HG03575 (cell line): Measurements from ENCODE around the gene MTOR.
"Not testable (repeated sequence)": the region's sequence is repeated elsewhere in the genome, so short reads cannot be mapped to it uniquely, and the experiment has no call there.

Experiments
- ATAC-seq: cut with Tn5 transposase; IDR thresholded peaks from one replicate; pipeline ENCODE4 v1.9.1; 2021; ENCODE audit not compliant: unreplicated experiment, insufficient number of reproducible peaks, low FRiP score; ENCODE audit errors: extremely low read depth

MTOR gene

DNA sequence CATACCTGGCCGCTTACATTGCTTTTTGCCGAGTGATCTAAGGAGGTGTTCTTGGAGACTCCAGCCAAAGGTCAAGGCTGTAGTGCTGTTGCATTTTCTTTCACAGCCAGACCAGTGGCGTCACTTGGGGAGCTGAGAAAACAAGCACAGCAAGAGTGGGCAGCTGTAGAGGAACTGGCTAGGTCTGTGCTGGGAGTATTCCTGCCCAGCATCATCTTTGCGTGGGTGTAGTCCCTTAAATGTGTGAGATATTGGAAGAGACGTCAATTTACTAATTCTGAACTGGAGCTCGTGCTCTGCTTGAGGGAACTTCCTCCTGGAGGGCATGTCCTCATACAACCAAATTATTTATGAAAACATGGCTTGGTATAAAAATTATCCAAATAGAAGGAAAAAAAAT, 20.8 kb upstream of the MTOR start:
- ATAC-seq = no peak

GRCh38 chr1:11281518-11282331, 19.4 kb upstream of the MTOR start:
- no peak for ATAC-seq

DNA sequence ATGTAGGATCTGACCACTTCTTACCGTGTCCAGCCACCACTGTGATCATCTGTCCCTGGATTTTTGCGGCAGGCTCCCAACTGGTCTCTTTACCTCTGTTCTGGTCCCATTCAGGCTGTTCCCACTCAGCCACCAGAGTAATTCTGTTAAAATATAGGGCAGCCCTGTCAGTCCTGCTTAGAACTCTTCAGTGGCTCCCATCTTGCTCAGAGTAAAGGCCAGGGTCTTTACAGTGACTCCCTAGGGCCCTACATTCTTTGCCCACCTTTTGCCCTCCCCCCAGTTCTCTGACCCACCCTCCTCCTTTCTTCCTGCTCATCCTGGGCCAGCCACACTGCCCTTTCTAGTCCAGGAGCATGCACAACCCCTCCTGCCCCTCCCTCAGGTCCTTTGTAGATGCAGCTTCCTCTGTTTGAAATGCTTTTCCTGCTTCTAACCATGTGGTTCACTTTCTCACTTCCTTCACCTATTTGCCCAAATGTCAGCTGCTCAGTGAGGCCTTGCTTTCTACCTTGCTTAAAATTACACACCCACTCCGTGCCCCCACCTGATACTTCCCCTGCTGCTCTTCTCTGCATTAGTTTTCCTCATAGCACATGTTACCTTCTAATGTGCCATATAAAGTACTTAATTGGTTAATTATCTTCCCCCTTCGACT, 18.5 kb upstream of the MTOR start:
- no peak for ATAC-seq

GRCh38 chr1:11279630-11280029, 17.3 kb upstream of the MTOR start:
- ATAC-seq = no peak

DNA sequence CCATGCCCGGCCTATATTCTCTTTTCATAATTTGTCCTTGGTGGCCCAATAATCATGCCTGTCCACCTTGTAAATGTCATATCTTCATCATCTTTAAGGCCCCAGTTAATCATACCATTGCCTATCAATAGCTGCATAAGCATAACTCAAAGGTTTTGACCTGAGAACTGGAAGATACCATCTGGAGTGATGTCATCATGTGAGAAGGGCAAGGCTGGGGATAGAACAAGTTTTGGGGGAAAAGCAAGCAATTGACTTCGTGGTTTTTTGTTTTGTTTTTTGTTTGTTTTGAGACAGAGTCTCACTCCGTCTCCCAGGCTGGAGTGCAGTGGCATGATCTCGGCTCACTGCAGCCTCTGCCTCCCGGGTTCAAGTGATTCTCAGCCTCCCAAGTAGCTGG, 16.8 kb upstream of the MTOR start:
- ATAC-seq = no peak

DNA sequence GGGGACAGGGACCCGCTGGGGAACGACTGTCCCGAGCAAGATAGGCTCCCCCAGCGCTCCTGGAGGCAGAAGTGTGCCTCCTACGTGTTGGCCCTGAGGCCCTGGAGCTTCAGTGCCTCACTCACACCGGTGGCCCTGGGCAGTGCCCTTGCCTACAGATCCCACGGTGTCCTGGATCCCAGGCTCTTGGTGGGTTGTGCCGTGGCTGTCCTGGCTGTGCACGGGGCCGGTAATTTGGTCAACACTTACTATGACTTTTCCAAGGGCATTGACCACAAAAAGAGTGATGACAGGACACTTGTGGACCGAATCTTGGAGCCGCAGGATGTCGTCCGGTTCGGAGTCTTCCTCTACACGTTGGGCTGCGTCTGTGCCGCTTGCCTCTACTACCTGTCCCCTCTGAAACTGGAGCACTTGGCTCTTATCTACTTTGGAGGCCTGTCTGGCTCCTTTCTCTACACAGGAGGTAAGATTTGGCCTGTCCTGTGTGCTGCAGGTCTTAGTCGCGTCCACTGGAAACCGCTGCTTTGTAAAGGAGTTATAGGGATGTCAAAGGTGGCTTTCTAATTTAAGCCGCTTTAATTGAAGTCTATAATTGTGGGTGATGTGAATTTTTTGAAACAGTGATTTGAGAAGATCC, 11.4 kb upstream of the MTOR start:
- no peak for ATAC-seq

GRCh38 chr1:11272832-11273594, 10.7 kb upstream of the MTOR start, which contains the start of gene UBIAD1:
TSS of gene UBIAD1 (plus strand) at chr1:11273198. CDS start at chr1:11273532, 334 bp downstream.
- ATAC-seq = no peak

DNA sequence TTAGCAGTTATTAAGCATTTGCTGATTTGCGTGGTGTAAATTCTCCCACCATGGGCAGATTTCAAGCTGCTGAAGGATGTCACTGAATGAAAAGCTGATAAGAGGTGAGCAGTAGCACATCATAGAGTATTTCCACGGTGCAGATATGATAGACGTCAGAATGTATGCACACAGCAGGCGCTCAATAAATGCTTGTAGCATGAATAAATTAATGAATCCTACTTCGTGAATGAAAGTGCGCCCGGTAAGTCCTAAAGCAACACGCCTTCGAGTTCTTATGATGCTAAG, 10.1 kb upstream of the MTOR start:
- ATAC-seq = no peak

- ATAC-seq = not testable (repeated sequence)
Measured at GRCh38 chr1:11267350-11268337, 5.3 kb upstream of the MTOR start.

GRCh38 chr1:11266268-11267074, 4.1 kb upstream of the MTOR start:
- no peak for ATAC-seq

GRCh38 chr1:11256299-11256698, 6.1 kb downstream of the MTOR start:
- ATAC-seq = no peak

GRCh38 chr1:11253226-11253625, 9.1 kb downstream of the MTOR start:
- no peak for ATAC-seq

DNA sequence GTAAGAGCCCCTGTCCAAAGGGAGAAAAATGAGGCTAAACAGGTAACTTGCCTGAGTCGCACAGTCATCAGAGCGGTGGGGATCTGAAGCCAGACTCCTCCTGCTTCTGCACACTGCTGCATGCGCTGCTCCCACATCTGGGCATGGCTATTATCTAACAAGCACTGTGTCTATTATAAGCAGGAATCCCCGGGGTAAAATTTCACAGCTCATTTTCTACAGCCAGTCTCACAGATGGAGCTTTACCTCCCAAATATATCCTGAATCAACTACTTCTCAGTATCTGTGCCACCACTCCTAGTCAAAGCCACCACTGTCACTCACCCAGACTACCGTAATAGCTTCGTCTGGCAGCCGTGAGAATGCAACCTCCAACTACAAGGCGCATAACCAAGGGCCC, 9.8 kb downstream of the MTOR start:
- no peak for ATAC-seq

DNA sequence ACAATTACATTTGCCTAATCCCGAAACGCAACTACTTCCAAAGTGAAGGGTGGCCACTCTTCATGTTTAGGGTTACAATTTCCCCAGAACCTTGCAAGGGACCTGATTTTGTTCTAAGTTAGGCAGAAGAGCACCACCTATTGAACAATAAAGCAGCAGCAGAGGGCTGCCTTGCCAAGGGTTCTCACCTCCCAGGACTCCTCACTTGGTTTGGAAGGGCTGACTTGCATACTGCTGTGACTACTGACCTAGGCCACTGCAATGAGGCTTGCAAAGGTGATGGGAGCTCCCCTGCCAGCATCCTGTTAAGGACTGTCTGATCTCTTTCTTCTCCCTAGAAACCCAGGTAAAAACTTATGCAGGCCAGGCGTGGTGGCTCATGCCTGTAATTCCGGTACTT, 14.2 kb downstream of the MTOR start:
- no peak for ATAC-seq

- ATAC-seq = no peak
Measured at GRCh38 chr1:11245904-11246719, 16.2 kb downstream of the MTOR start.

GRCh38 chr1:11245248-11245647, 17.1 kb downstream of the MTOR start:
- no peak for ATAC-seq

GRCh38 chr1:11238311-11238710, 24.0 kb downstream of the MTOR start:
- ATAC-seq = no peak
